ENCODE data around the gene SAMD10.
"Not testable (repeated sequence)": the region's sequence is repeated elsewhere in the genome, so short reads cannot be mapped to it uniquely, and the experiment has no call there.

Gene SAMD10

DNA sequence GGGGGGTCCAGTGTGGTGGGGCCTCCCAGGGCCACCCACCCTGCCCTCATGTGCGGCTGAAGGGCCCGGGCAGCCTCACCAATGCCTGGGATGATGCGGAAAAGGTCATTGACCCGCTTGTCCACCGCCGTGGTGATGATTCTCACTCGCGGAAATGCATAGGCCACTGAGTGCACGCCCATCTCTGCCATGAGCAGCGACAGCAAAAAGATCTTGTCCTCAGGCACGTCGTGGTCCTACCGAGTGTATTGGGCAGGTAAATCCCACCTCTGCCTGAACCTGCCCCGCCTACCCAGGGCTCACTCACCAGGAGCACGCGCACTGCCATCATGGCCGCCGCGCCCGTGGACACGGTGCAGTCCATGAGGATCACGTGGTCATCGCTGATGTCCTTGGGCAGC, 39.4 kb downstream of the SAMD10 start:
- no peak overlapping the region for H3K27ac Mint-ChIP-seq
- peaks cover 40% of the 10 kb centered on the region for H3K36me3 Mint-ChIP-seq
- H3K9me3 Mint-ChIP-seq, result peaks cover 1% of the 10 kb centered on the region
- H3K4me1 Mint-ChIP-seq, result peaks cover 21% of the 10 kb centered on the region
- DNase-seq, result no peak
- H3K4me3 Mint-ChIP-seq, result no peak overlapping the region
- CTCF ChIA-PET, result no interaction called here
- no peaks in the 10 kb centered on the region for H3K27me3 Mint-ChIP-seq

DNA sequence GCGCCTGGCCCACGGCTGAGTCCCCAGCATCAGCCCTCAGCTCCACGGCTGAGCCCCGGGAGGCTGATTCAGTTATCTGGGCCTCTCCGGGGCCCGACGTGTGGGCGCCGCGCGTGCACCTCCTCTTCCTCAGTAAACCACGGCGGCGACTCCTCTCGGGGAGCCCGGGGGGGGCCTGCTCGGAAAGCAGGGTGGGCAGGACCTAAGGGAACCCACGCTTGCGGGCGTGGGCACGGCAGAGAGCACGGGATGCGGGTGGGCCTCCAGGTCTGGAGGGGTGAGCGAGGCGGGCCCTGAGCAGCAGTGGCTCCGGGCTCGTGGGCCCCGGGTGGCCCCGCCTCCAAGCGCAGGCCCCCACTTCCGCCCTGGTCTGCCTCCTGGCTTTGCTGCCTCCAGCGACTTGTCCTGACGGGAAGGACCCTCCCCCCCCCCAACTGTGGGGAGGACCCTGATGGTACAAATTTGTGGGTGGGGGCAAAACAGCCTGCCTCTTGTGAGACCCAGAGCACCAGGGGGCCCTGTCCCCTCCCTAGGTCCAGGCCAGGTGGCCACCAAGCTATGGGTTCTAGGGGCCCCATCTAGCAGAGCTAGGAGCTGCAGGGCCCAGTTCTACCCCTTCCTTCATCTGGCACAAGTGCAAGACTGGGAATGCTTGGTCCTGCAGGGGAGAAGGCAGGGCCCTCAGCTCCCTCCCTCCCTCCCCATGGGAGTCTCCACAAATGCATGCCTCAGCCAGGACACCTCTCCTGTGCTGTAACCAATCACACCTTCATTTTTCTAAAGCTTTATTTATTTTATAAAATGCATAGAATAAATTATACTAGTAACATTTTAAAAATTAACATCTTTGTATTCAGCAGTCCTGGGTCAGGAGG, 40.1 kb downstream of the SAMD10 start:
- no peak overlapping the region for H3K27ac Mint-ChIP-seq

GRCh38 chr20:63937596-63937995, 41.8 kb downstream of the SAMD10 start:
- Mint-ChIP-seq H3K4me3 (no peak overlapping the region), H3K4me1 (peaks cover 18% of the 10 kb centered on the region), H3K9me3 (peaks cover 1% of the 10 kb centered on the region), H3K36me3 (peaks cover 47% of the 10 kb centered on the region), H3K27ac (peak overlapping the region; percentile 33), H3K27me3 (no peaks in the 10 kb centered on the region)
- CTCF ChIA-PET, result no interaction called here
- DNase-seq, result no peak

More for the DNA sequence above, 40.1 kb downstream of the SAMD10 start:
- no peak for DNase-seq
- CTCF ChIA-PET, result no interaction called here
- H3K4me1 Mint-ChIP-seq, result peaks cover 21% of the 10 kb centered on the region
- no peak overlapping the region for H3K4me3 Mint-ChIP-seq
- H3K27me3 Mint-ChIP-seq, result no peaks in the 10 kb centered on the region
- H3K36me3 Mint-ChIP-seq, result peaks cover 45% of the 10 kb centered on the region
- H3K9me3 Mint-ChIP-seq, result peaks cover 1% of the 10 kb centered on the region

- Mint-ChIP-seq H3K36me3 (peaks cover 47% of the 10 kb centered on the region), H3K27me3 (no peaks in the 10 kb centered on the region), H3K4me1 (peaks cover 2% of the 10 kb centered on the region), H3K4me3 (no peak overlapping the region), H3K9me3 (no peaks in the 10 kb centered on the region), H3K27ac (no peak overlapping the region)
- CTCF ChIA-PET, result interaction anchor here (1.6 kb wide), 1 partner anchor 38 kb away, joined by 4 read pairs; no protein-coding TSS in a partner anchor
- DNase-seq, result no peak
These were observed 44.0 kb downstream of the SAMD10 start for GRCh38 chr20:63935447-63935846.

DNA sequence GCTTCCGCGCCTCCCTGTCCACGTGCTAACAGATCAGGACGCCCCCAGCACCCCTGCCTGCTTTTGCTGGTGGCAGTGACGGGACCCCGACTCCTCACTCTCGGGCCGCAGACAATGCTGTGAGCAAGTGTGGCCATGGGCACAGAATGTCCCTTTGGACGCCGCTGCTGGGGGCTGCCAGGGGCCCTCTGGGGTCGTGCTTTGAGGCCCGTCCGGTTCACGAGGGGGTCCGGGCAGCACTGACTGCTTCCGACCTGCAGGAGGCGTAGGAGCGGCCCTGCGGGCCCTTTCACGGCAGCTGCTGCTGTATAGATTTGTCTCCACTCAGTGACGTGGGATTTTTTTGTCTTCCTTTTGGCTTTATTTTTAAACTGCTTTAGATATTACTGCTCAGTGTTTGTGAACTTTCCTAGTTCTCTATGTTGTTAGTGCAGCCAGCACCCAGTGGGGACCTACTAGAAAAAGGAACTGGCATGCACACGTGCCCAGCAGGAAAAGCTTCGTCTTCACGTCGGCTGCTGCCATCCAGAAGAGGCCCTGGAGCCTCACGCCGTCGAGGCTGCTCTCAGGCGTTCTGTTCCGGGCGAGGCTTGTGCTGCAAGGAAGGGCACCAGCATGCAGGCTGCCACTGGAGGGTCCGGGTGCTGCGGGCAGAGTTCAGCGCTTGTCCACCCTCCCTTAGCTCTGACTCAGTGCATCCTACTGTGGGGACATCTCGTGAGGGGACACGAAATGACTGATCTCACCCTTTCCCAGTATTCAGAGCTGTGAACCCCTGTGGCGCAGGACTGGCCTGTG, 45.0 kb downstream of the SAMD10 start:
- Mint-ChIP-seq H3K4me1 (peaks cover 2% of the 10 kb centered on the region), H3K9me3 (no peaks in the 10 kb centered on the region), H3K4me3 (no peak overlapping the region), H3K27ac (peak overlapping the region; percentile 37), H3K36me3 (peaks cover 47% of the 10 kb centered on the region), H3K27me3 (no peaks in the 10 kb centered on the region)
- CTCF ChIA-PET, result no interaction called here
- DNase-seq, result no peak

- CTCF ChIA-PET, result no interaction called here
- H3K4me3 Mint-ChIP-seq, result no peak overlapping the region
- peaks cover 54% of the 10 kb centered on the region for H3K36me3 Mint-ChIP-seq
These were observed 45.8 kb downstream of the SAMD10 start for GRCh38 chr20:63933646-63934045.

GRCh38 chr20:63932606-63933160, 46.8 kb downstream of the SAMD10 start:
- CTCF ChIA-PET, result interaction anchor here (0.7 kb wide), 1 partner anchor 22 kb away, joined by 3 read pairs; no protein-coding TSS in a partner anchor
- peaks cover 2% of the 10 kb centered on the region for H3K4me1 Mint-ChIP-seq
- DNase-seq, result no peak
- H3K27ac Mint-ChIP-seq, result no peak overlapping the region
- H3K9me3 Mint-ChIP-seq, result no peaks in the 10 kb centered on the region
- no peaks in the 10 kb centered on the region for H3K27me3 Mint-ChIP-seq
- H3K36me3 Mint-ChIP-seq, result peaks cover 57% of the 10 kb centered on the region
- no peak overlapping the region for H3K4me3 Mint-ChIP-seq

More at GRCh38 chr20:63933646-63934045, 45.8 kb downstream of the SAMD10 start:
- Mint-ChIP-seq H3K27ac (no peak overlapping the region), H3K4me1 (peaks cover 2% of the 10 kb centered on the region), H3K9me3 (no peaks in the 10 kb centered on the region), H3K27me3 (no peaks in the 10 kb centered on the region)
- no peak for DNase-seq

DNA sequence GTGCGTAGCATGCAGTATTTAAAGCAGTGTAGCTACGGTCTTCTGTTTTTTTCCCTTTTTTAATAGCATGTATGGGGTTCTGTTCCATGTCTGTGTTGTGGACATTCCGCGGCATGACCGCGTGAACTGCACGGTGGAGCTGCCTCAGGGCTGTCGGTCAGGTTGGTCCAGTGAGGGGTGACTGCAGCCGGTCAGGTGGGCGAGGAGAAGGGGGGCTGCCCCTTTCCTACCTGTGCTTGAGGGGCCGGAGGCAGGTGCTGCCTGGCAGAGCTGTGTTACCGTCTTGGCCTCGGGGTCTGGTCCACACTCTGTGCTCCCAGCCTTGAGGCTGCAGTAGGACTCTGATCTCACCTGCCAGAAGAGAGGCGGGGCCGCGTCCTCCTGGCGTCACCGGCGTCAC, 47.7 kb downstream of the SAMD10 start:
- H3K36me3 Mint-ChIP-seq, result peaks cover 58% of the 10 kb centered on the region
- H3K4me1 Mint-ChIP-seq, result no peaks in the 10 kb centered on the region

GRCh38 chr20:63930971-63931553, 48.4 kb downstream of the SAMD10 start:
- Mint-ChIP-seq H3K36me3 (peaks cover 61% of the 10 kb centered on the region), H3K9me3 (no peaks in the 10 kb centered on the region), H3K4me3 (no peak overlapping the region), H3K4me1 (no peaks in the 10 kb centered on the region), H3K27ac (peak overlapping the region; percentile 52), H3K27me3 (no peaks in the 10 kb centered on the region)
- CTCF ChIA-PET, result no interaction called here
- DNase-seq, result no peak

More for the DNA sequence above, 47.7 kb downstream of the SAMD10 start:
- DNase-seq, result no peak
- CTCF ChIA-PET, result no interaction called here
- no peaks in the 10 kb centered on the region for H3K9me3 Mint-ChIP-seq
- H3K4me3 Mint-ChIP-seq, result no peak overlapping the region
- H3K27ac Mint-ChIP-seq, result no peak overlapping the region
- H3K27me3 Mint-ChIP-seq, result no peaks in the 10 kb centered on the region

GRCh38 chr20:63929473-63929883, 50.0 kb downstream of the SAMD10 start:
- peaks cover 57% of the 10 kb centered on the region for H3K36me3 Mint-ChIP-seq

DNA sequence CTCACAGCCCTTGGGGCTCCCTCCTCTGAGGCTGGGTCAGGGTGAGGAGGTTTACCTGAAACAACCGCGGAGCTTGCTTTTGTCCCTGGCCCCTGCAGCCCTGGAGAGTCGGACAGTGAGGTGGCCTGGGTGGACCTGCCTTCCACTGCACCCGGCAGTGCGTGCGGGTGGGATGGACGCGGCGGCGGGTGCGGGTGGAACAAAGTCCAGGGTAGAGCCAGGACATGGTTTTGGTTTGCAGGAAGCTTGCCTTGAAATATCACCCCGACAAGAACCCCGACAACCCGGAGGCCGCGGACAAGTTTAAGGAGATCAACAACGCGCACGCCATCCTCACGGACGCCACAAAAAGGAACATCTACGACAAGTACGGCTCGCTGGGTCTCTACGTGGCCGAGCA, 50.4 kb downstream of the SAMD10 start:
- H3K4me3 Mint-ChIP-seq, result no peak overlapping the region
- H3K36me3 Mint-ChIP-seq, result peaks cover 54% of the 10 kb centered on the region
- no peaks in the 10 kb centered on the region for H3K27me3 Mint-ChIP-seq
- H3K4me1 Mint-ChIP-seq, result peaks cover 2% of the 10 kb centered on the region
- CTCF ChIA-PET, result no interaction called here
- DNase-seq, result no peak
- H3K9me3 Mint-ChIP-seq, result no peaks in the 10 kb centered on the region
- H3K27ac Mint-ChIP-seq, result no peak overlapping the region

More at GRCh38 chr20:63929473-63929883, 50.0 kb downstream of the SAMD10 start:
- H3K4me1 Mint-ChIP-seq, CTCF ChIA-PET, H3K27ac Mint-ChIP-seq, DNase-seq, H3K4me3 Mint-ChIP-seq, H3K9me3 Mint-ChIP-seq, H3K27me3 Mint-ChIP-seq: not testable (repeated sequence)

- no peaks in the 10 kb centered on the region for H3K27me3 Mint-ChIP-seq
- CTCF ChIA-PET, result no interaction called here
- peaks cover 49% of the 10 kb centered on the region for H3K36me3 Mint-ChIP-seq
- no peak overlapping the region for H3K27ac Mint-ChIP-seq
- H3K9me3 Mint-ChIP-seq, result no peaks in the 10 kb centered on the region
- H3K4me1 Mint-ChIP-seq, result peaks cover 7% of the 10 kb centered on the region
- H3K4me3 Mint-ChIP-seq, result no peak overlapping the region
- DNase-seq, result no peak
These were observed 53.1 kb downstream of the SAMD10 start for GRCh38 chr20:63926298-63926697.

DNA sequence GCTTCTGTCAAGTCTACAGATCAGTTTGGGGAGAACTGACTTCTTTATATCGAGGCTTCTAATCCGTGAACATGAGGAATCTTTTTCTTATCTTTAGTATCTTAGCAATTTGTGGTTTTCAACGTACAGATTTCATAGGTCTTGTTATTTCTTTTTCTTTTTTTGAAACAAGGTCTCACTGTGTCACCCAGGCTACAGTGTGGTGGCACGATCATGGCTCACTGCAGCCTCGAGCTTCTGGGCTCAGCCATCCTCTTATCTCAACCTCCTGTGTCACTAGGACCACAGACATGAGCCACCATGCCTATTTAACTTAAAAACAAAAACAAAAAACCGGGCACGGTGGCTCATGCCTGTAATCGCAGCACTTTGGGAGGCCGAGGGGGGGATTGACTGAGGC, 55.2 kb downstream of the SAMD10 start:
- no peaks in the 10 kb centered on the region for H3K9me3 Mint-ChIP-seq
- peak overlapping the region; percentile 24 for H3K27ac Mint-ChIP-seq
- CTCF ChIA-PET, result no interaction called here

More for the DNA sequence above, 55.2 kb downstream of the SAMD10 start:
- peaks cover 36% of the 10 kb centered on the region for H3K36me3 Mint-ChIP-seq
- no peaks in the 10 kb centered on the region for H3K27me3 Mint-ChIP-seq
- H3K4me3 Mint-ChIP-seq, result no peak overlapping the region
- no peak for DNase-seq
- H3K4me1 Mint-ChIP-seq, result peaks cover 7% of the 10 kb centered on the region
